ENCODE results near the gene ACOT11. TPM values are rescaled to one million over a fixed set of nuclear protein-coding genes. Genes with fewer than 3 reads are reported as not detected.

The ACOT11 gene
- total RNA-seq, 1 donor from 2014 or later: 0.35 TPM

- Mint-ChIP-seq H3K27ac (ENCODE audit: unreplicated experiment) (no peak overlapping the region), H3K4me3 (ENCODE audit: unreplicated experiment) (no peak overlapping the region), H3K36me3 (ENCODE audit: unreplicated experiment) (no peaks in the 10 kb centered on the region), H3K27me3 (ENCODE audit: unreplicated experiment) (no peaks in the 10 kb centered on the region), H3K4me1 (ENCODE audit: unreplicated experiment) (peaks cover under 1% of the 10 kb centered on the region), H3K9me3 (ENCODE audit: unreplicated experiment) (no peaks in the 10 kb centered on the region)
- no peak for DNase-seq (ENCODE audit: extremely low spot score, unreplicated experiment)
- TF ChIP-seq, protein P1, sequence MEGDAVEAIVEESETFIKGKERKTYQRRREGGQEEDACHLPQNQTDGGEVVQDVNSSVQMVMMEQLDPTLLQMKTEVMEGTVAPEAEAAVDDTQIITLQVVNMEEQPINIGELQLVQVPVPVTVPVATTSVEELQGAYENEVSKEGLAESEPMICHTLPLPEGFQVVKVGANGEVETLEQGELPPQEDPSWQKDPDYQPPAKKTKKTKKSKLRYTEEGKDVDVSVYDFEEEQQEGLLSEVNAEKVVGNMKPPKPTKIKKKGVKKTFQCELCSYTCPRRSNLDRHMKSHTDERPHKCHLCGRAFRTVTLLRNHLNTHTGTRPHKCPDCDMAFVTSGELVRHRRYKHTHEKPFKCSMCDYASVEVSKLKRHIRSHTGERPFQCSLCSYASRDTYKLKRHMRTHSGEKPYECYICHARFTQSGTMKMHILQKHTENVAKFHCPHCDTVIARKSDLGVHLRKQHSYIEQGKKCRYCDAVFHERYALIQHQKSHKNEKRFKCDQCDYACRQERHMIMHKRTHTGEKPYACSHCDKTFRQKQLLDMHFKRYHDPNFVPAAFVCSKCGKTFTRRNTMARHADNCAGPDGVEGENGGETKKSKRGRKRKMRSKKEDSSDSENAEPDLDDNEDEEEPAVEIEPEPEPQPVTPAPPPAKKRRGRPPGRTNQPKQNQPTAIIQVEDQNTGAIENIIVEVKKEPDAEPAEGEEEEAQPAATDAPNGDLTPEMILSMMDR (IDR thresholded peaks at IDR 0.05): no peak
Measured at GRCh38 chr1:54604051-54604450, 56.0 kb downstream of the ACOT11 start.

DNA sequence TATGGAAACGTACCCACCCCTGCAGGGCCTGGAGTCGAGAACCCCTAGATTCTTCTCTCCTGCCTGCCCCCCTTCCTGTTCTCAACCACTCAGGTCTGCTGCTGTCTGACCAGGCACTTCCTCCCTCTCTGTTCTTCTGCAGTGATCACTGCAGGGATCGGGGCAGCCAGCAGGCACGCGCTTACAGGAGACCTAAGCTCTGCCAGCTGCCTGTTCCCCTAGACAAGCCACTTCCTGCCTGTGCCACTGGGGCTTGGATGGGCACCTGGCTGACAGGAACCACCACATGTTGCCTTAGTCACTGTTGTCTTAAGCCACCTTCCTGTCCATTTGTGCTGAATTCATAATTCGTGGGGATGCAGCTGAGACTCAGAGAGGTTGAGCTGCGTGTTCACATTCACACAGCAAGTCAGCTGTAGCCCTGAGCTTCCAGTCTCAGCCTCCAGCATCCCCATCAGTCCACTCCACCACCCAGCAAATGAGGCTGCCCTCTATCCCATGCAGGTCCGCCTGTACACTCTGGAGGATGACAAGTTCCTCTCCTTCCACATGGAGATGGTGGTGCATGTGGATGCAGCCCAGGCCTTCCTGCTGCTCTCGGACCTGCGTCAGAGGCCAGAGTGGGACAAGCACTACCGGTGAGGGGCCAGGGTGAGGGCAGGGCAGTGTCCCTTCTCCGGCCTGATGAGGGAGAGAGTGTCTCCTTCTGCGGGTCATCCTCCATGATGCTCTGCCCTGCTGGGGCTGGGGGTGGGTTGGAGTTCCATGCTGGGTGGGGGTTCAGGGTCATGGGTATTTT lies 56.7 kb downstream of the ACOT11 start:
- TF ChIP-seq, protein P1 (IDR thresholded peaks at IDR 0.05): no peak
- Mint-ChIP-seq H3K27me3 (ENCODE audit: unreplicated experiment) (no peaks in the 10 kb centered on the region), H3K4me3 (ENCODE audit: unreplicated experiment) (no peak overlapping the region), H3K27ac (ENCODE audit: unreplicated experiment) (no peak overlapping the region), H3K4me1 (ENCODE audit: unreplicated experiment) (peaks cover 2% of the 10 kb centered on the region), H3K9me3 (ENCODE audit: unreplicated experiment) (no peaks in the 10 kb centered on the region), H3K36me3 (ENCODE audit: unreplicated experiment) (no peaks in the 10 kb centered on the region)
- DNase-seq (ENCODE audit: extremely low spot score, unreplicated experiment): no peak

GRCh38 chr1:54606096-54606989 lies 58.3 kb downstream of the ACOT11 start:
- Mint-ChIP-seq H3K27ac (ENCODE audit: unreplicated experiment) (no peak overlapping the region), H3K36me3 (ENCODE audit: unreplicated experiment) (no peaks in the 10 kb centered on the region), H3K9me3 (ENCODE audit: unreplicated experiment) (no peaks in the 10 kb centered on the region), H3K27me3 (ENCODE audit: unreplicated experiment) (no peaks in the 10 kb centered on the region), H3K4me1 (ENCODE audit: unreplicated experiment) (peaks cover 2% of the 10 kb centered on the region), H3K4me3 (ENCODE audit: unreplicated experiment) (no peak overlapping the region)
- DNase-seq (ENCODE audit: extremely low spot score, unreplicated experiment): no peak
- TF ChIP-seq, protein P1 (IDR thresholded peaks at IDR 0.05): no peak

GRCh38 chr1:54606990-54607325 lies 58.9 kb downstream of the ACOT11 start:
- TF ChIP-seq, protein P1 (IDR thresholded peaks at IDR 0.05): no peak
- no peak for DNase-seq (ENCODE audit: extremely low spot score, unreplicated experiment)
- H3K4me3 Mint-ChIP-seq (ENCODE audit: unreplicated experiment): no peak overlapping the region
- peaks cover 2% of the 10 kb centered on the region for H3K4me1 Mint-ChIP-seq (ENCODE audit: unreplicated experiment)
- no peaks in the 10 kb centered on the region for H3K9me3 Mint-ChIP-seq (ENCODE audit: unreplicated experiment)
- no peaks in the 10 kb centered on the region for H3K36me3 Mint-ChIP-seq (ENCODE audit: unreplicated experiment)
- H3K27me3 Mint-ChIP-seq (ENCODE audit: unreplicated experiment): no peaks in the 10 kb centered on the region
- no peak overlapping the region for H3K27ac Mint-ChIP-seq (ENCODE audit: unreplicated experiment)

Data from osteocyte (in vitro differentiated cells).